ENCODE results near the gene SLC39A11. TPM values are rescaled to one million over a fixed set of nuclear protein-coding genes. Genes with fewer than 3 reads are reported as not detected.
A peak's percentile ranks its signal among the peaks of the same experiment; 100 is the strongest.
"Not testable (repeated sequence)": the region's sequence is repeated elsewhere in the genome, so short reads cannot be mapped to it uniquely, and the experiment has no call there.

The SLC39A11 gene
- total RNA-seq, 1 donor from 2014 or later = 16.3 TPM

DNA sequence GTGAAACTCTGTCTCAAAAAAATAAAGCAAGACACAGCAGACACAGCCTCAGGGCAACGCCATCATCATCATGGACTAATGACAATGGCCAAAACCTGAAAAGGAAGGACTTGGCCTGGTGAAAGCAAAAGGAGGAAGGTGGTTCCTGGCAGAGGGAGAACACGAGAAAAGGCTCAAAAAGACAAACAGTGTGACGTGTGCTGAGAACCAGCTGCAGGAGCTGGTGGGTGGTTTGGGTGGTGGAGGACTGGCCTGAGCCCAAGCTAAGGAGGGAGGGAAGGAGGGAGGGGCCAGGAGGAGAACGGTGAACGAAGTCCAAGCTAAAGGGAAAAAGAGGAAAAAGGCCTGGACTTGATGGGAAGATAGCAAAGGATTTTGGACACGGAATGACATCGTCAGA, 85.1 kb downstream of the SLC39A11 start:
- Mint-ChIP-seq H3K9me3 (ENCODE audit: unreplicated experiment) (peaks cover 2% of the 10 kb centered on the region), H3K4me3 (ENCODE audit: unreplicated experiment) (no peak overlapping the region), H3K27ac (ENCODE audit: unreplicated experiment) (no peak overlapping the region)

DNA sequence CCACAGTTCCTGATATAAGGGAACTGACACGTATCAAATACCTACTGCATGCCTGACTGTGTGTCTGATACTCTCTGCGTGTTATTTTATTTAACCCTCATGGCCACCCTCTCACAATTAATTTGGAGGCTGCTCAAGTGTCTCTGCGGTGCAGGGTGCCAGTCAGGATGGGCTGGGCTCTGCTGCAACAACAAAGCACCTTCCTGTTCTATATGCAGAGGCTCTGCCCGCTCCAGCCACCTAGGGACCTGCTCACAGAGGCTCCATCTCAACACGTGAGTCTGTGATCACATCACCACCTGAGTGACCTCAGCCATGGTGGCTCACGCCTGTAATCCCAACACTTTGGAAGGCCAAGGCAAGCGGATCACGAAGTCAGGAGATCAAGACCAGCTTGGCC, 87.1 kb downstream of the SLC39A11 start:
- H3K36me3 Mint-ChIP-seq (ENCODE audit: unreplicated experiment) = no peaks in the 10 kb centered on the region
- peaks cover 3% of the 10 kb centered on the region for H3K9me3 Mint-ChIP-seq (ENCODE audit: unreplicated experiment)
- TF ChIP-seq, protein P1, sequence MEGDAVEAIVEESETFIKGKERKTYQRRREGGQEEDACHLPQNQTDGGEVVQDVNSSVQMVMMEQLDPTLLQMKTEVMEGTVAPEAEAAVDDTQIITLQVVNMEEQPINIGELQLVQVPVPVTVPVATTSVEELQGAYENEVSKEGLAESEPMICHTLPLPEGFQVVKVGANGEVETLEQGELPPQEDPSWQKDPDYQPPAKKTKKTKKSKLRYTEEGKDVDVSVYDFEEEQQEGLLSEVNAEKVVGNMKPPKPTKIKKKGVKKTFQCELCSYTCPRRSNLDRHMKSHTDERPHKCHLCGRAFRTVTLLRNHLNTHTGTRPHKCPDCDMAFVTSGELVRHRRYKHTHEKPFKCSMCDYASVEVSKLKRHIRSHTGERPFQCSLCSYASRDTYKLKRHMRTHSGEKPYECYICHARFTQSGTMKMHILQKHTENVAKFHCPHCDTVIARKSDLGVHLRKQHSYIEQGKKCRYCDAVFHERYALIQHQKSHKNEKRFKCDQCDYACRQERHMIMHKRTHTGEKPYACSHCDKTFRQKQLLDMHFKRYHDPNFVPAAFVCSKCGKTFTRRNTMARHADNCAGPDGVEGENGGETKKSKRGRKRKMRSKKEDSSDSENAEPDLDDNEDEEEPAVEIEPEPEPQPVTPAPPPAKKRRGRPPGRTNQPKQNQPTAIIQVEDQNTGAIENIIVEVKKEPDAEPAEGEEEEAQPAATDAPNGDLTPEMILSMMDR (IDR thresholded peaks at IDR 0.05; ENCODE audit: partially characterized antibody, unreplicated experiment) = no peak
- H3K4me1 Mint-ChIP-seq (ENCODE audit: low read depth, unreplicated experiment) = peaks cover 16% of the 10 kb centered on the region
- H3K27ac Mint-ChIP-seq (ENCODE audit: unreplicated experiment) = no peak overlapping the region
- H3K4me3 Mint-ChIP-seq (ENCODE audit: unreplicated experiment) = no peak overlapping the region
- H3K27me3 Mint-ChIP-seq (ENCODE audit: unreplicated experiment) = peaks cover 6% of the 10 kb centered on the region
- DNase-seq = no peak

More for the DNA sequence above, 85.1 kb downstream of the SLC39A11 start:
- H3K36me3 Mint-ChIP-seq (ENCODE audit: unreplicated experiment) = no peaks in the 10 kb centered on the region
- peaks cover 6% of the 10 kb centered on the region for H3K27me3 Mint-ChIP-seq (ENCODE audit: unreplicated experiment)
- no peak for DNase-seq
- peaks cover 6% of the 10 kb centered on the region for H3K4me1 Mint-ChIP-seq (ENCODE audit: low read depth, unreplicated experiment)
- TF ChIP-seq, protein P1 (IDR thresholded peaks at IDR 0.05; ENCODE audit: partially characterized antibody, unreplicated experiment) = no peak

- Mint-ChIP-seq H3K9me3 (ENCODE audit: unreplicated experiment) (peaks cover 7% of the 10 kb centered on the region), H3K4me3 (ENCODE audit: unreplicated experiment) (no peak overlapping the region), H3K27me3 (ENCODE audit: unreplicated experiment) (peaks cover 8% of the 10 kb centered on the region), H3K27ac (ENCODE audit: unreplicated experiment) (no peak overlapping the region), H3K4me1 (ENCODE audit: low read depth, unreplicated experiment) (peaks cover 26% of the 10 kb centered on the region), H3K36me3 (ENCODE audit: unreplicated experiment) (no peaks in the 10 kb centered on the region)
- no peak for DNase-seq
- TF ChIP-seq, protein P1 (IDR thresholded peaks at IDR 0.05; ENCODE audit: partially characterized antibody, unreplicated experiment) = no peak
Observed at GRCh38 chr17:73003487-73003886, 89.0 kb downstream of the SLC39A11 start.

GRCh38 chr17:73000832-73001231, 91.7 kb downstream of the SLC39A11 start:
- H3K4me3 Mint-ChIP-seq (ENCODE audit: unreplicated experiment) = no peak overlapping the region

GRCh38 chr17:72999474-72999873, 93.0 kb downstream of the SLC39A11 start:
- peaks cover 19% of the 10 kb centered on the region for H3K9me3 Mint-ChIP-seq (ENCODE audit: unreplicated experiment)
- peak overlapping the region; percentile 38 for H3K27ac Mint-ChIP-seq (ENCODE audit: unreplicated experiment)
- H3K36me3 Mint-ChIP-seq (ENCODE audit: unreplicated experiment) = peaks cover 11% of the 10 kb centered on the region
- not testable (repeated sequence) for DNase-seq; H3K4me3 Mint-ChIP-seq (ENCODE audit: unreplicated experiment)
- H3K27me3 Mint-ChIP-seq (ENCODE audit: unreplicated experiment) = peaks cover 13% of the 10 kb centered on the region
- peaks cover 39% of the 10 kb centered on the region for H3K4me1 Mint-ChIP-seq (ENCODE audit: low read depth, unreplicated experiment)

More at GRCh38 chr17:73000832-73001231, 91.7 kb downstream of the SLC39A11 start:
- peaks cover 9% of the 10 kb centered on the region for H3K27me3 Mint-ChIP-seq (ENCODE audit: unreplicated experiment)
- H3K27ac Mint-ChIP-seq (ENCODE audit: unreplicated experiment) = peak overlapping the region; percentile 4
- peaks cover 8% of the 10 kb centered on the region for H3K36me3 Mint-ChIP-seq (ENCODE audit: unreplicated experiment)
- peaks cover 36% of the 10 kb centered on the region for H3K4me1 Mint-ChIP-seq (ENCODE audit: low read depth, unreplicated experiment)
- peaks cover 19% of the 10 kb centered on the region for H3K9me3 Mint-ChIP-seq (ENCODE audit: unreplicated experiment)
- no peak for DNase-seq
- TF ChIP-seq, protein P1 (IDR thresholded peaks at IDR 0.05; ENCODE audit: partially characterized antibody, unreplicated experiment) = no peak
